NCI-H69 (cell line): ENCODE measurements around the gene COQ5.
A peak's percentile ranks its signal among the peaks of the same experiment; 100 is the strongest.

Experiments
- DNase-seq: peaks from one replicate; lab custom pipeline; 2025; lab: John Stamatoyannopoulos, UW

Gene COQ5

DNA sequence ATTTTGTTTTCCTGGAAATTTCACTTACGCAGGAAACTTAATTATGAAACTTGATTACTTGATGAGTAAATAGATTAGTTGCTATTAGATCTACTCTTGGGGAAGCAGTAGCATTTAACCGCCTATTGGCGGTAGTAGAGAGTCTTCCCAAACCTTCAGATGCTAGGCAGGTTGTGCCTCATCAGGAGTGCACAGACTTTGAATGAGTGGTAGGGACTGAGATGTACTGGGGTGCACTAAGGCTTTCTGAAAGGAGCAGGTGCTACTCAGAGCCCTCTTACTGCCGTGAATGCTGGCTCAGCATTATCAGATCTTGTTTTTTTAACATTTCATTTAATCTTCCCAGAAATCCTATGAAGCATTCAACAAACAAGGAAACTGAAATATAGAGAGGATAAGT, 75.0 kb downstream of the COQ5 start:
- peak; percentile 68 for DNase-seq
